Endothelial cell of umbilical vein (primary cell): ENCODE data around the gene IGSF9. TPM values are rescaled to one million over a fixed set of nuclear protein-coding genes. Genes with fewer than 3 reads are reported as not detected.

Source experiments
- BruUV-seq: library from RNA; stranded (reverse); fragments of 400-500 nt; replicated peaks from 2 replicates; lab custom pipeline; 2021; lab: Mats Ljungman, UMichigan
- CTCF ChIA-PET: fragments of 300-600, 350-600 bp; sonication (Branson Sonifier 250); formaldehyde crosslinking; loops from one replicate; lab custom pipeline; 2021; ENCODE audit warnings: antibody characterized with exemption, inconsistent platforms; lab: Charles Lee
- POLR2A ChIA-PET: fragments of 300-600, 350-600 bp; sonication (Branson Sonifier 250); formaldehyde crosslinking; loops from one replicate; lab custom pipeline; 2021; ENCODE audit warnings: antibody characterized with exemption, inconsistent platforms; lab: Charles Lee
- DNase-seq: peaks from one replicate; pipeline ENCODE4 v3.0.0-alpha.2; 2011; ENCODE audit warnings: low read depth, low spot score
- FAIRE-seq: peaks from 2 replicates; lab custom pipeline; 2011; peaks lifted over from hg19 to GRCh38; lab: Jason Lieb, UNC
- H2AFZ ChIP-seq: 2 replicates; pipeline ENCODE4 v1.6.0; 2012; ENCODE audit warnings: low read depth, low read length, control low read depth, inconsistent platforms
- H3K27ac ChIP-seq: 2 replicates; pipeline ENCODE4 v1.5.1; 2011; ENCODE audit warnings: low read depth, mild to moderate bottlenecking, control low read depth, low read length, moderate library complexity; ENCODE audit not compliant: insufficient read depth
- H3K27me3 ChIP-seq, 2 experiments: 2 replicates each; pipeline versions ENCODE4 v1.6.0 to v1.6.1; 2011; ENCODE audit warnings: low read length in 2 of 2, mixed read lengths in 1 of 2; ENCODE audit not compliant: control insufficient read depth in 2 of 2, insufficient read depth in 2 of 2
- H3K36me3 ChIP-seq, 2 experiments: 2 replicates in 1 of 2; 3 replicates in 1 of 2; pipeline ENCODE4 v1.5.1; 2011; ENCODE audit warnings: low read length in 2 of 2, mild to moderate bottlenecking in 1 of 2, moderate library complexity in 1 of 2; ENCODE audit not compliant: control insufficient read depth in 2 of 2, insufficient read depth in 2 of 2; ENCODE audit errors: extremely low read depth in 1 of 2
- H3K4me1 ChIP-seq: 3 replicates; pipeline ENCODE4 v1.5.1; 2011; ENCODE audit warnings: mild to moderate bottlenecking, low read length; ENCODE audit not compliant: control insufficient read depth, insufficient read depth; ENCODE audit errors: extremely low read depth
- H3K4me2 ChIP-seq: 2 replicates; pipeline ENCODE4 v1.6.1; 2011; ENCODE audit warnings: low read length, control low read depth, mixed read lengths; ENCODE audit not compliant: insufficient read depth
- H3K4me3 ChIP-seq, 3 experiments: fragments of 200-600 bp in 1 of 3; sonication (generic), shearing (Covaris generic) in 1 of 3; replicated peaks in 1 of 3; 2 replicates each; pipeline ENCODE4 v1.5.1; 2011 to 2016; ENCODE audit warnings: control low read depth in 3 of 3, low read length in 3 of 3, mild to moderate bottlenecking in 2 of 3, inconsistent platforms in 1 of 3, low read depth in 1 of 3, moderate library complexity in 1 of 3; ENCODE audit not compliant: insufficient read depth in 1 of 3
- H3K79me2 ChIP-seq: 2 replicates; pipeline ENCODE4 v1.6.0; 2012; ENCODE audit warnings: low read length, inconsistent platforms; ENCODE audit not compliant: control insufficient read depth, insufficient read depth
- H3K9ac ChIP-seq: replicated peaks from 2 replicates; pipeline ENCODE3; 2011; ENCODE audit warnings: low read length, control low read depth; ENCODE audit not compliant: insufficient read depth; ENCODE audit errors: extremely low read depth
- H3K9me1 ChIP-seq: replicated peaks from 3 replicates; pipeline ENCODE4 v1.6.0; 2011; ENCODE audit warnings: mild to moderate bottlenecking, low read length; ENCODE audit not compliant: control insufficient read depth, insufficient read depth; ENCODE audit errors: extremely low read depth
- H3K9me3 ChIP-seq: replicated peaks from 2 replicates; pipeline ENCODE4 v1.5.1; 2012; ENCODE audit warnings: low read length, inconsistent platforms; ENCODE audit not compliant: control insufficient read depth, insufficient read depth
- H4K20me1 ChIP-seq: replicated peaks from 2 replicates; pipeline ENCODE3; 2011; ENCODE audit warnings: mild to moderate bottlenecking, low read length; ENCODE audit not compliant: control insufficient read depth, insufficient read depth; ENCODE audit errors: extremely low read depth
- CTCF ChIP-seq, 2 donors: IDR thresholded peaks; 1 replicate in 1 of 2; 2 replicates in 1 of 2; pipeline ENCODE4 v1.5.1; 2011; ENCODE audit warnings: low read length in 2 of 2, mild to moderate bottlenecking in 2 of 2, moderate library complexity in 2 of 2, control low read depth in 1 of 2, inconsistent platforms in 1 of 2, low read depth in 1 of 2; ENCODE audit not compliant: insufficient read depth in 1 of 2; ENCODE audit errors: extremely low read depth in 1 of 2
- EZH2 ChIP-seq: IDR thresholded peaks from 2 replicates; pipeline ENCODE4 v1.6.1; 2012; ENCODE audit warnings: borderline replicate concordance, low read depth, mild to moderate bottlenecking, moderate library complexity, low read length, inconsistent platforms; ENCODE audit not compliant: severe bottlenecking
- FOS ChIP-seq: IDR thresholded peaks from 2 replicates; pipeline ENCODE4 v1.6.1; 2011; ENCODE audit warnings: mild to moderate bottlenecking, low read length, moderate library complexity, borderline replicate concordance; ENCODE audit not compliant: insufficient read depth
- GATA2 ChIP-seq: IDR thresholded peaks from 2 replicates; pipeline ENCODE4 v1.7.0; 2011; ENCODE audit warnings: low read depth, mild to moderate bottlenecking, moderate library complexity, mixed read lengths, low read length; ENCODE audit not compliant: insufficient read length, insufficient read depth
- JUN ChIP-seq: IDR thresholded peaks from 2 replicates; pipeline ENCODE4 v1.6.1; 2011; ENCODE audit warnings: borderline replicate concordance, low read depth; ENCODE audit not compliant: insufficient read length, insufficient read depth
- MYC ChIP-seq: IDR thresholded peaks from one replicate; pipeline ENCODE4 v1.6.1; 2011; ENCODE audit warnings: mild to moderate bottlenecking, low read depth, low read length
- POLR2A ChIP-seq: IDR thresholded peaks from 2 replicates; pipeline ENCODE4 v1.6.1; 2012; ENCODE audit warnings: low read depth, mild to moderate bottlenecking, control low read depth, low read length
- POLR2AphosphoS5 ChIP-seq: IDR thresholded peaks from 2 replicates; pipeline ENCODE4 v1.6.1; 2012; ENCODE audit warnings: low read depth, mild to moderate bottlenecking, control low read depth, low read length, moderate library complexity; ENCODE audit not compliant: insufficient read depth
- dilution Hi-C: fragments of 300-500 bp; cut with MboI; formaldehyde crosslinking; loops from one replicate; pipeline ENCODE4 v1.15.0; 2019; ENCODE audit warnings: low sequenced_read_pairs; ENCODE audit not compliant: extremely low pct_ligation_motif_present
- intact Hi-C: fragments of 100-400 bp; cut with micrococcal nuclease; formaldehyde crosslinking; loops from one replicate; pipeline ENCODE4 v1.10.0; 2022
- polyA plus RNA-seq, 4 experiments: library from polyadenylated mRNA; depleted of rRNA in 3 of 4; stranded (reverse) in 3 of 4; unstranded in 1 of 4; fragments of >200 nt; gene quantifications; 2 replicates each; pipeline versions ENCODE4 v1.2.1 to v1.2.3, GENCODE V29; 2011 to 2012; ENCODE audit warnings: missing spikeins in 1 of 4
- total RNA-seq: library from RNA; stranded (reverse); gene quantifications from 2 replicates; pipeline ENCODE4 v1.2.3, GENCODE V29; 2021

The IGSF9 gene
- total and polyA plus RNA-seq, 2 donors (not counting 3 experiments of a cell fraction or from before 2014, with no cell fraction given) = 0.15 TPM

GRCh38 chr1:159985473-159985872, 40.1 kb upstream of the IGSF9 start:
- no peak for FAIRE-seq
- no TSS peak for BruUV-seq
- Histone ChIP-seq H3K4me3 (no peak overlapping the region), H2AFZ (no peak overlapping the region), H3K27me3 (peaks cover 5 to 8% of the 10 kb centered on the region in 2 experiments), H3K9me3 (no peaks in the 10 kb centered on the region), H3K36me3 (no peaks in the 10 kb centered on the region), H3K9me1 (no peaks in the 10 kb centered on the region), H3K4me2 (no peak overlapping the region), H3K79me2 (no peaks in the 10 kb centered on the region), H3K27ac (no peak overlapping the region), H3K9ac (no peak overlapping the region), H4K20me1 (no peaks in the 10 kb centered on the region), H3K4me1 (no peaks in the 10 kb centered on the region)
- no peak for DNase-seq
- ChIA-PET CTCF (interaction anchor here (1.9 to 2.1 kb wide), 2 partner anchors 21 to 22 kb away, joined by 7 to 14 read pairs; no protein-coding TSS in a partner anchor), POLR2A (no interaction called here)
- dilution Hi-C loops (no loop called here), intact Hi-C loops (no loop called here)
- TF ChIP-seq FOS = no peak
- no peak for TF ChIP-seq MYC
- no peak for TF ChIP-seq POLR2A
- no peak for TF ChIP-seq EZH2
- TF ChIP-seq POLR2AphosphoS5 = no peak

GRCh38 chr1:159983681-159984080, 38.3 kb upstream of the IGSF9 start:
- H4K20me1 ChIP-seq = no peaks in the 10 kb centered on the region
- dilution Hi-C loops (no loop called here), intact Hi-C loops (no loop called here)
- no peak overlapping the region for H3K27ac ChIP-seq
- H3K4me3 ChIP-seq = no peak overlapping the region
- peaks cover 5 to 6% of the 10 kb centered on the region in 2 experiments for H3K27me3 ChIP-seq
- POLR2A ChIA-PET = no interaction called here
- TF ChIP-seq JUN (no peak), POLR2A (no peak), GATA2 (no peak), FOS (no peak), MYC (no peak), CTCF (IDR thresholded peaks at IDR 0.05; ENCODE audit: extremely low read depth in 1 of 2, insufficient read depth in 1 of 2, low read depth in 1 of 2, low read length in 2 of 2) (no peak)
- no peak for FAIRE-seq
- no TSS peak for BruUV-seq
- H2AFZ ChIP-seq = no peak overlapping the region
- no peaks in the 10 kb centered on the region for H3K9me1 ChIP-seq
- H3K4me1 ChIP-seq = no peaks in the 10 kb centered on the region
- CTCF ChIA-PET = interaction anchor here (1.5 to 1.9 kb wide), 2 partner anchors 18 to 185 kb away, joined by 3 to 4 read pairs; no protein-coding TSS in a partner anchor
- H3K4me2 ChIP-seq = no peak overlapping the region
- H3K36me3 ChIP-seq = no peaks in the 10 kb centered on the region
- no peak overlapping the region for H3K9ac ChIP-seq
- DNase-seq = no peak
- H3K9me3 ChIP-seq = no peaks in the 10 kb centered on the region
- no peaks in the 10 kb centered on the region for H3K79me2 ChIP-seq
